Activated CD8-positive, alpha-beta memory T cell treated with anti-CD3 and anti-CD28 coated beads, Interleukin-2, amount 50 U/mL, for 24 hours (primary cell): ENCODE measurements around the gene PPP1R26.

Experiments
- DNase-seq: peaks from one replicate; pipeline ENCODE4 v3.0.0-alpha.2; 2020; ENCODE audit errors: extremely low read depth

The PPP1R26 gene

GRCh38 chr9:135464181-135464580, 15.4 kb upstream of the PPP1R26 start:
- no peak for DNase-seq

- peak; percentile 8 for DNase-seq
Observed at GRCh38 chr9:135468854-135469521, 10.6 kb upstream of the PPP1R26 start.

GRCh38 chr9:135471791-135472640, 7.6 kb upstream of the PPP1R26 start:
- DNase-seq = no peak

- DNase-seq = no peak
Observed at GRCh38 chr9:135473972-135474543, 5.5 kb upstream of the PPP1R26 start.

GRCh38 chr9:135474915-135475314, 4.7 kb upstream of the PPP1R26 start:
- no peak for DNase-seq

- DNase-seq = no peak
Observed at GRCh38 chr9:135476561-135477355, 2.8 kb upstream of the PPP1R26 start.

GRCh38 chr9:135478191-135478590, 1.4 kb upstream of the PPP1R26 start:
- DNase-seq = no peak

- no peak for DNase-seq
Observed at GRCh38 chr9:135478829-135479468, 633 bp upstream of the PPP1R26 start.

- DNase-seq = no peak
Observed at GRCh38 chr9:135480071-135480939, 723 bp downstream of the PPP1R26 start.

- no peak for DNase-seq
Observed at GRCh38 chr9:135480940-135481310, 1.3 kb downstream of the PPP1R26 start.

GRCh38 chr9:135482015-135482754, 2.6 kb downstream of the PPP1R26 start:
- no peak for DNase-seq

- no peak for DNase-seq
Observed at GRCh38 chr9:135484460-135485277, 5.1 kb downstream of the PPP1R26 start.

GRCh38 chr9:135485385-135485784, 5.8 kb downstream of the PPP1R26 start:
- DNase-seq = no peak

- DNase-seq = no peak
Observed at GRCh38 chr9:135485832-135486231, 6.2 kb downstream of the PPP1R26 start.

GRCh38 chr9:135486267-135487065, 6.9 kb downstream of the PPP1R26 start:
- DNase-seq = no peak

- DNase-seq = no peak
Observed at GRCh38 chr9:135487281-135488012, 7.9 kb downstream of the PPP1R26 start.

GRCh38 chr9:135488013-135488330, 8.4 kb downstream of the PPP1R26 start:
- DNase-seq = no peak

- no peak for DNase-seq
Observed at GRCh38 chr9:135488527-135488926, 8.9 kb downstream of the PPP1R26 start.
